ENCODE data around the gene INPP5E.

INPP5E gene

DNA sequence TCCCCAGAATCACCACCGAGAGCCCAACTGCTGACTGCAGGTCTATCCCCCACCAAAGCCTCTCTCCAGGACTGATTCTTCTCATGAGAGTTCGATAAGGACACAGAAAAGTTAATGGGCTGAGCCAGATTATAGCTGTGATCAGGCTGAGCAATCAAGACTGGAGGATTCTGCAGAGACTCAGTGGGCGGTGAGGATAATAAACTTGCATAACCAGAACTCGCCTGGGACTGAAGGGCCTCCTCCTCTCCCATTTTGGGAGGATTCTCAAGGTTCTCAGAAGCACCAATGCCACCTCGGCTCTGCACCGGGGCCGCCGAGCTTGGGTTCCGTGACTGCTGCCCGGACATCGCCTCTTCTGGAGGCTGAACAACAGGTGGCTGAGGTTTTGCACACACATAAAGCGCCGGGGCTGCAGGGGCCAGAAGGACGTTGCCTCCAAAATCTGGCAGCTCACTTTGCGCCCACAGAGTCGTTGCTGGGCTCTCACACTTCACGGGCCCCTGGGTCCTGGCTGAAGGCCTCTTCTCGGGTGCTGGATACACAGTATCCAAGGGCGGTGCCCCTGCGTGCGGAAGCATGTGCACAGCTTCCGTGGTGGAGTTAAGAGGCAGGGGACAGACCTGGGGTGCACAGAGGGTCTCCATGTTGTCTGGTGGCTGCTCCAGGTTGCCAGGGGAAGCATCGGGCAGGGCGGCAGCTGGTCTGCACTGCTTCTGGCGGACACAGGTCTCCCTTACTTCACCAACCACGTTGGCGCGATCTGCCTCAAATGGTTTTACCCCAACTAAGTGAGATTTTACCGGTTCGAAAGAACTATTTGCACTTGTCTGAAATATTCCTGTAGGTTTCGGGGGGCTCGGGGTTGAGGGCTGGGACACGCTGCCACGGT is 35.6 kb upstream of the INPP5E start:
- intact Hi-C loops (cut with DNase I), result no loop called here
- no peak for DNase-seq

DNA sequence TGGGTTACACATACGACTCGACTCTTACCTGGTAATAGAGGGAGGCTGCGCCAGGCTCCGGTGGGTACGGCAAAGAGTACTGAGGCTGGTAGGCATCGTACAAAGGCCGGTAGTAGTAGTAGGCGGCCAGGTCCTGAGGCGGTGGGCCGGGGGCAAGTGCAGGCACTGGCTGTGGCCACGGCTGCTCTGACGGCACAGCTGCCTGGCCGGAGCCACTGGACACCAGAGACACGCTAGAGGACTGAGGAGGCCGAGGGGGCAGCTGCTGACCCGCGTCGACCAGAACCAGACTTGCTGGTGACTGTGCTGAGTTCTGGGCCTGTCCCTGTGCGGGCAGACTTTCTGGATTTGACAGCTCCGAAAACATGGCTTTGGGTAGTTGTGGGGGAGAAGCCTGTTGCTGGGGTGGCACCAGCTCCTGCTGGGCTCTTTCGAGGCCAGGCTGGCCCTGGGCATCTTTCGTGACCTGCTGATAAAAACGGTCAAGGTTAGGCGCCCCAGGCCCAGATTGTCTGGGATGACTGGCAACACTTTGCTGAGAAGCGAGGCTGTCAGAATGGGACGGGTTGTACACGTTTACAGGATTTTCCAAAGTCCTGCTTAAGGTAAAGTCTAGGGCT is 34.5 kb upstream of the INPP5E start:
- peak in 1 of 10 donors; percentile 61 for DNase-seq
- intact Hi-C loops (cut with DNase I), result no loop called here

DNA sequence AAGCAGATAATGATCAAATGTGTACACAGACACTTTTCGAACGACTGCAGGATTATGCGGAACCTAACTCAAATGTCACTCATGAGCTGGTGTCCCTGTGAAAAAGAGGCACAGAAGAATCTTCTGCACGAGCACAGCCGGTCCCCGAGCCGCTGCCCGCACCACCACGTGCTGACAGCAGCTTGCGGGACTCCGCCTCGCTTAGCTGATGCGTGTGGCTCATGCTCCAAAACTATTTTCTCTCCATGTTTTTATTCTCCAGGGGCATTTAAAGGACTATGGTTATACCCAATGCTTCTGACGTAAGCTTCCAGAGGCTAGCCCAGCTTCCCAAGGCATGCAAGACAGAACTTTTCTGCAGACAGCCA is 33.7 kb upstream of the INPP5E start:
- intact Hi-C loops (cut with DNase I), result no loop called here
- DNase-seq, result peak in 1 of 10 donors; percentile 57

DNA sequence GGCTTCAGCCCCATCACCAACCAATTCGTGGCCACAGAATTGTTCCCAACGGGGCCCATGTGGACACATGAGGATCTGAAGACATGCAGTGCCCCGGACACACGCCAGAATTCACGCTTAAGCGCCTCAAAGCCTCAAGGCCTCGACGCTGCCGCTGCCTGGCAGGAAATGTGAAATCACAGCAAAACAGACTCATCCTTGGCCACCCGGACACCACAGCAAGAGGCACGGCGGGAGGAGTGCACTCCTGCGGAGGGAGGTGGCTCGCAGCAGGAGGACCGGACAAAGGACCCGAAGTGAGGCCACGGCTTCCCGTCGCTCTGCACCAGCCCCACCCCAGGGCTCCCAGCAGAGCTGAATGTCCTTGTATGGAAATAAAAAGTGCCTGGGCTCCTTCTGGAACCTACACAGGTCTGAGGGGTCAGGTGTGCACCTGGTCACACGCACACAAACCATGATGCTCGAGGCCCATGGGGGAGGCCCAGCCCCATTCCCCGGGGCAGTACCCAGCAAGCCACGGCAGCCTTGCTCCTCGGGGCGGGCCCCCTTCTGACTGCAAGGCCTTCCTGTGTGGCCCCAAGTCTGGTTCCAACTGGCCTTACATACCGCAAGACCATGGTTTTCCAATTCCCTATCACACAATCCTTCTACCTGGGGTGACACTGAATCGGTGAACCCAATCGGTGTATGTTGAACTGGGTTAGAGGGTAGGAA is 33.2 kb upstream of the INPP5E start:
- DNase-seq, result peak in 2 of 10 donors; percentile 48 to 73
- intact Hi-C loops (cut with DNase I), result no loop called here

DNA sequence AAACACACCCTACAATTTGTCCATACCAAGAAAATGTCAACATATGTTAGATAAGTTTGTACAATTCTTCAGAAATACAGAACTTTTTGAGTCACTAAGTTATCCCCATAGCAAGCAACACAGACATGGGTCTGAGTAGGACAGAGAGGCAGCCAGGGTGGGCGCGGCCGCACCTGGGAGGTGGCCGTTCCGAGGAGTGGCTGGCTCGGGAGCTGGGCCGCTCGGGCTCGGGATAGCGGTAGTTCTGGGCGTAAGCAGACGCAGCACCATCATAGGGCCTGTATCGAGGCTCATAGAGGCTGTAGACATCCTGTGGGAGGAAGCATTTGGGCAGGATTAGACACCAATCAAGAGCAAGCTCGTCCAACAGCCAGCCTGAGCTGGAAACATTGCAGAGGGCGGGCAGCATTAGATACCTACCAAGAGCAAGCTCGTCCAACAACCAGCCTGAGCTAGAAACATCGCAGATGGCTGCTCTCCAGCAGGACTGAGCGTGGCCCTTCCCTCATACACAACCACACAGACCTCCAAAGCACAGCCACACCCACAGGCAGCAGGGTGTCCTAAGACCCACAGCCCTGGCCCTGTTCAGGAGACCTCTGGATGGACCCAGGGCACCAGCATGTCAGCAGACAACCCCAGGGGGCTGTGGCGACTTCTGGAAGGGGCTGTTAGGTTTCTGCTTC is 32.3 kb upstream of the INPP5E start:
- DNase-seq, result peak in 1 of 10 donors; percentile 65
- intact Hi-C loops (cut with DNase I), result no loop called here

DNA sequence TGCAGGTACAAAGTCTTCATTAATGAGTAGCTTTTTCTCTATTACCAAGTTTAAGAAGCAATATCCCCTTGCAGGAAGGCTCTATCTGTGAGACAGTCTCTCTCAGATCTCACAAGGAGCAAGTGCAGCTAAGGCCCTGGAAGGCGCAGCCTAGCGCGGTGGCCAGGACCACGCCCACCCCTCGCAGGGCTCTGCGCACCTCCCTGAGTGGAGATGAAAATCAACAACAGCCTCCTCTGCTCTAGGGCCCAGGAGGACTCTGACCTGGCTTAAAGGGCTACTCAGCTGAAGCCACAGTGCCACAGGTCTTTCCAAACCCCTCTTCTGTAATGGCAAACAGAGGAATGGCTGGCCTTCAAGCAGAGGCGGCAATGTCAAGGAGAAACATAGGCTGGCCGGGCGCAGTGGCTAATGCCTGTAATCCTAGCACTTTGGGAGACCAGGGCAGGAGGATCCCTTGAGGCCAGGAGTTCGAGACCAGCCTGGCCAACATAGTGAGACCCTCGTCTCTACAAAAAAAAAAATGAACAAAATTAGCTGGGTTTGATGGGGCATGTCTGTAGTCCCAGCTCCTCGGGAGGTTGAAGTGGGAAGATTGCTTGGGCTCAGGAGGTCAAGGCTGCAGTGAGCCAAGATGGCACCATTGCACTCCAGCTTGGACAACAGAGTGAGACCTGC is 31.3 kb upstream of the INPP5E start:
- intact Hi-C loops (cut with DNase I), result no loop called here
- no peak for DNase-seq

DNA sequence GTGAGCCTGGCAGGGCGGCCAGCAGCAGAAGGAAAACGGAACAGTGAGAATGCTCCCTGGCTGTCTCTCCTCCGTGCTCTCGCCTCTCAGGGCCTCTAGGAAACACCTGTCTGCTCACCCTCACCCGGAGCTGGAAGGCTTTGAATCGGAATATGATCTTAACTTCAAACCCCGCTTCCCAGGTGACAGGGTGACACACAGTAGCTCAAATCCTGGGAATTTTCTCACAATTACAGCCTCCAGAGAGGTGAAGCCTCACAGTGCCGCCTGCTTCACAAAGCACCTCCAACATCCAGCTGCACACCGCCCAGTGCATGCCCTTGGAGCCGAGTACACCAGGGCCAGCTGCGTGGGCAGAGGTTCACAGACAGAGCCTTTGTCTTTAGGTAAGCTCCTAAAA is 30.7 kb upstream of the INPP5E start:
- intact Hi-C loops (cut with DNase I), result no loop called here
- no peak for DNase-seq

DNA sequence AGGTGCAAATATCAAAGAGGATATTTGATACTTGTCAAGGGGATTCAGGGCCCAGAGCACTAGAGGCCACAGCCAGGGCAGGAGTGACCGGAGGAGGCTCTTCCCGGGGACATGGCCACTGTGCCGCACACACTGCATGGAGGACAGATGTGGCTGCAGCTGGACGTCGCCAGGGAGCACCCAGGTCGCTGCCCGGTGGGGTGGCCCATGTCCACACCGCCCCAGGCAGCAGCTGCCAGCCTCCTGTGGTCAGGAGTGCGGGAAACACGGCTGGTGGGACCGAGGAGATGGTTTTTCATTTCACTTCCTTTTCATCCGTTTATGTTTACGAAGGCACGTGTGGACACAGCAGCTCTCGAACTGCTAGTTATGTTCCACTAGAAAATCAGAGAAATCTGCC is 28.1 kb upstream of the INPP5E start:
- no peak for DNase-seq
- intact Hi-C loops (cut with DNase I), result no loop called here

DNA sequence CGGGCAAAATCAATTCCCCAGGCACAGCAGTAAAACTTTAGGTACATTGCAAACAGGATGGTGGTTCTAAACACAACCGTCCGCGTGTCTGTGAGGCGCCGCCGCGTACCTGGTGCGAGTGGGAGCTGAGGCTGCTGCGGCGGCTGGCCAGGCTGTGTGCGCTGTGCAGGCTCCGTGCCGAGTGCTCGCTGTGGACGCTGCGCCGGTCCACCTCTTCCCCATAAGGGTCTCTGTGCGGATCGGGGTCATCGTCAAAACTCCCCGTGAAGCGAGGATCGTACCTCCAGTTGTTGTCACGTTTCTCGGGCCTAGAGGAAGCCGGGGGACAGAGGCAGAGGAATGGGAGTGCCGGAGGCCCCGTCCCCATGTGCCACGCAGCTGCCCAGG is 26.5 kb upstream of the INPP5E start:
- peak in 1 of 10 donors; percentile 75 for DNase-seq
- intact Hi-C loops (cut with DNase I), result no loop called here

DNA sequence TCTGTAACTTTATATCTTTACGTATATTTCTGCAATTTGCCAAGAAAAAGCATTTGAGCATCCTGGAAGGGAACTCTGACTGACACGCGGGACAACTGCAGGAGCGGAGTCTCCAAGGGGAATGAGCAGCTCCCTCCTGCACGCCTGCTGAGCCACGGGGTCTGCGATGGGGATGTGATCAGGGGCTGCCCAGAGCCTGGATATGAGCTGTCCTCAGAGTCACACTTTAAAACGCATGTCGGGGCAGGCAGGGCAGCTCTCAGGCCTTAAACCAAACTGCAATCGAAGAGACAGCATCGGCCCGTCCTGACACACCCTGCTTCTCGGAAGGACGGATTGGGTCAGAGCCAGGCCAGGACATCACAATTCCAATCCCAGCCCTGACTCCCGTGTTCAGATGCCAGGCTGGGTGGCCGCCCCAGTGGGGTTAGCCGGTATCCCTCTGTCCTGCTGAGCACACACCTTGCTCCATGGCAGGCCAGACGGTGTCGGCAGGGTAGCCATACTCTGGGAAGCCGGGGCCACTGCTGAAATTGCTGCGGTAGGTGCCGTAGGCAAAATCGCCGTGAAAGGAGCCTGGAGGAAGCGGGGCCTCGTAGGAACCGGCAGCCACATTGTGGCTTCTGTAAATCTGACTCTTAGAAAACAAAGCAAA is 26.0 kb upstream of the INPP5E start:
- intact Hi-C loops (cut with DNase I), result no loop called here
- DNase-seq, result no peak

DNA sequence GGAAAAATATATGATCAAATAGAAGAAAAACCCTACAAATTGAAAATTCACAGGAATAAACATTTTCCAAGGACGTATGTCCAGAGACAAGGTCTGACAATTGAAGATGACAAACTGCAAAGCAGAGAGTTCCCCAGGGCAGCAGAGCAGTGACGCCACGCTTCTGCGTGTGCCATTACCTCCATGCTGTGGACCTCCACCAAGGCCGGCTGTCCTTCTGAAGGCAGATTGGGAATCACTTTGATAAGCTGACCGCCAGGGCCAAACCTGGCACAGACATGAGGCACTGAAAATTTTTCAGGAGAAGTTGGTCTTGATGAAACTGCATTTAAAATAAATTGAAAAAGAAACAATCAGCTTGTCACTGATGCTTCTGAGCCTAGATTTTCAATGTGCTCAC is 24.6 kb upstream of the INPP5E start:
- DNase-seq, result no peak
- intact Hi-C loops (cut with DNase I), result no loop called here

DNA sequence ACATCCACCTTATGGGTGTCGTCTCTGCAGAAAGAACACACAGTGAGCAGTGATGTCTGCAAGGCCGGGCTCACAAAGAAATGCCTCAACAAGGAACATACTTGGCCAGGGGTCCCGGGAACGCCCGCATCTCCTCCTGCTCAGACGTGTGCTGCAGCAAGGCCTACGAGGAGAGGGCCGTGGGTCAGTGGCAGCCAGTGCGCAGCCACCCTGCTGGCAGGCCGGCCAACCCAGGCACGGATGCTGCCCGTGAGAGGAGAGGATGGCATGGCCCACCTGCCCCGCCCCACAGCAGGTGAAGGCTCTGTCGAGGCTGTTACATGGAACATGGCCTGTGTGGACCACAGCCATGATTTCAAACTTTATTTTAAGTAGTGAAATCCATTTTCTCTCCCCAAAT is 23.9 kb upstream of the INPP5E start:
- DNase-seq, result peak in 1 of 10 donors; percentile 72
- intact Hi-C loops (cut with DNase I), result no loop called here

DNA sequence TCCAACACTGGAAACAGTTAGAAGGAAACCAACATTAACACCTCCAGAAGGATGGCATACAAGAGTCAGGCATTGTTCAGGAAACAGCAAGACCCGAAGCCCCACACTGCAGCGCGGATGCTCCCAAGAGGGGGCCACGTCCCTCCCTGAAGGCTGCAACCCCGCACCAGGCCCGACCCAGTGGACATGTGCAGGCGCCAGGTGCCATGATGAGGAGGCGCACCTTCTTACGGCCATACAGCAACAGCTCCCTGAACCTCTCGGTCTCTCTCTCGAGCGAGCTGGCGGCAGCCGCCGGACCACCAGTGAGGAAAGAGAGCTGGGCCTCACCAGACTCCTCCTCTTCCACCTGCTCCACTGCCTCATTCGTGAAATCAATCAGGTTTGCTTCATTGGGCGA is 23.0 kb upstream of the INPP5E start:
- peak in 1 of 10 donors; percentile 40 for DNase-seq
- intact Hi-C loops (cut with DNase I), result no loop called here

DNA sequence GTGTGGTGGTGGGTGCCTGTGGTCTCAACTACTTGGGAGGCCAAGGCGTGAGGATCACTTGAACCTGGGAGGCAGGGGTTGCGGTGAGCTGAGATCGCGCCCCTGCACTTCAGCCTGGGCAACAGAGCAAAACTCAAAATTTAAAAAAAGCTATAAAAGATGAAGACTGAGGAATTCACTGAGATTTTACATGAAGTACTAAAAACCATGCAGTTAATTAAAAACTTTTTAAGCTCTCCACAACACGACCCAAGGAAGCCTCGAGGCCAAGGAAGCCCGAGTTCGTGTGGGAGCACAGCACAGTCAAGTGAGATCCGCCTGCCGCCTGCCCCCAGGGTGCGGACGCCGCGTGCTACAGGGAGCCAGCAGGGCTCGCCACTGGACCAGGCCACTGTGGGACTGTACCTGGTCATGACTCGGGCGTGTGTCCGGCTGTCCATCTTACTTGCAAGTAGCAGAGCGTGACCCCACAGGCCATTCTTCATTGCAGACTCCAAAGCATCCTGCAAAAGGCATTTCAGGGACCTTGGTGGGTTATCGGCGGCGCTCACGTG is 21.2 kb upstream of the INPP5E start:
- intact Hi-C loops (cut with DNase I), result no loop called here
- DNase-seq, result peak in 1 of 10 donors; percentile 62

DNA sequence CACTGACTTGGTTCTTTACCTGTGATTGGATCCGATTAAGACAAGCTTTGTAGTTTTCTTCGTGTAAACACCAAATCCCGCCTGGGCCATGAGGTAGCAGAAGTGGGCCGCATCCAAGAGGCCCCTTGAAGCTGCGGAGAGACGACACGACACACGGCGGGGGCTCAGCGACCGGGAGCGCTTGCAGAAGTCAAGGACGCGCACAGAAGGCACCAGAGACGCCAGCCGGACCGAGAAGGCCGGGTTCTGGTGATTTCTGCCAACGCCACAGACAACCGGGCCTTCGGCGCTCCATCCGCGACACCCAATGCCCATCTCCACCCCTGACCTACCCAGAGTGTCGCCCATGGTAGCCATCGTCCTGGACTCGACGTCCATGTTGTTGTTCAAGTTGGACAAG is 19.8 kb upstream of the INPP5E start:
- DNase-seq, result no peak
- intact Hi-C loops (cut with DNase I), result no loop called here

DNA sequence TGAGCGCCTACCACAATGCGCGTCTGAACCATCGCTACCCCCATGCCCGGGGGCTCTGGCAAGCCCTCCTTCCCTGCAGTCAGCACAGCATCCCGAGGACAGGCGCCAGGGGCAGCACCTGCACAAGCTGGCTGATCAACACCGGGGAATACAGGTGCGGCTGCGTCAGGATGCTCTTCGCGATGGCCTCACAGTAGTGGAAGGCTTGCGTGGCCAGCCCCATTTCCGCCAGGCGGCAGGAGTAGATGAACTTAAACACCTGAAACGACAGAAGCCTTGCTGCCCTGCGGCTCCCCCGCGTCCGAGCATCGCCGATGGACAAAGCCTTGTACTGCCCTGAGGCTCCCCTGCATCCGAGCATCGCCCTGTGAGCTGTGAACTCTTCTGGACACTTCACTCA is 17.7 kb upstream of the INPP5E start:
- DNase-seq, result peak in 1 of 10 donors; percentile 54
- intact Hi-C loops (cut with DNase I), result no loop called here

DNA sequence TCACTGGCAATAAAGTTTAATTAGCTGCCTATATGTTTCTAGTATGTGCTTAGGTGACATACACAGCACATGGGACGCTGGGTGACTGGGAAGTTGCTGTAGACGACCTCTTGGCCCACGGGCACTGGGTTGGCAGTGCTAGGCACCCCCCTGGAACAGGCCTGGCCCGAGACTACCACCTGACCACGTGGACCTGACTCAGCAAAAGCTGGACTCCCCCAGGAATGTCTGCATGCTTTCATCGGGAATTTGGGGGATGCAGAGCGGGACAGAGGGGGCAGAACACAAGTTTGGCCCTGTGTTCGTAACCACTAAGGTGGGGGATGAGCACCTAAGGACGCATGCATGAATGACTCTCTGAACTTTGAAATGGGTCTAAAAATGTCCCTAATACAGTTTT is 16.6 kb upstream of the INPP5E start:
- peak in 1 of 10 donors; percentile 49 for DNase-seq
- intact Hi-C loops (cut with DNase I), result no loop called here

DNA sequence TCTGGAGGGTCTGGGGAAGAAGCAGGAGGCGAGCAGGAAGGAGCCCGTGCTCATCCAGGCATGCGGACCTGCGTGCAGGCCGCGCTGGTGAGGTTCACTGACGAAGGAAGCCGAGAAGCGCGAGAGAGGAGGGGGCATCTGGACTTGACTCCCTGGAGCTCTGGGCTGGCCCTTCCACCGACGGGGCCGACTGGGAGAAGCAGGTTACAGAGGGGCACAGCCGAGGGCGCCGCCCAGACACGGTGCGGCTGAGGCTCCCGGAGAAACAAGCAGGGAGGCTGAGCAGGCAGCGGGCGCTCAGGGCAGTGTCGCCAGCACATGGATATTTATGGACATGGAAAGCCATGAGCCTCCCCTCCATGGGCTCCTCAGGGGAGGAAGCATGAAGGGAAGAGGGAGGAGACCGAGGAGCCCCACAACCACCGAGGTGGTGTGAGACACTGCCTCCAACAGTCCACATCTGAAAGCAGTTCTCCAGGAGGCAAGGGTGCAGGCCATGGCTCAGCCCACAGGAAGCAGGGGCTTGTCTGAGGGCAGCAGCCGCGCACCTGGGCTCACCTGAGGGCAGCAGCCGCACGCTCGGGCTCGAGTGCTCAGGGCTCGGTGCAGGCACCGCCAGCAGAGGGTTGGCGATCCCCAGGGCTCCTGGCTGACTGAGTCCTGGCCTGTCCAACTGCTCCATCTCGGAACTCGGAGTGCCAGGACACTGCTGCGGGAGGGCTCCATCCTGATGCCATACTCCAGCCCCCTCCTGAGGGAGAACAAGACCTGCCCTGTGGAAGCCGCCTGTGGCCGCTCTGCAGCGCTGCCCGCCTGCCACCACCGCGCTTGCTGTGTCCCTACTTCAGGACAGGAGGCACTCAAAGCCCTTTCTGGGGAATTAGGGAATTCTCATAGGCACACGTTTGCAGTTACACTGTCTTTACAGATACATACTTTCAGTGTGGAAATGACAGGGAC is 15.7 kb upstream of the INPP5E start:
- DNase-seq, result peak in 1 of 10 donors; percentile 75
- intact Hi-C loops (cut with DNase I), result no loop called here
